ENCODE results near the gene PRR15.
"Not testable (repeated sequence)": the region's sequence is repeated elsewhere in the genome, so short reads cannot be mapped to it uniquely, and the experiment has no call there.

Gene PRR15

GRCh38 chr7:29563590-29564495 lies at the start of gene PRR15:
PRR15 (plus strand) TSS chr7:29563835; CDS start chr7:29566330, 2,495 bp downstream.
- no peak for DNase-seq (ENCODE audit: low read depth)

GRCh38 chr7:29516491-29516890 lies 47.1 kb upstream of the PRR15 start:
- no peak for DNase-seq (ENCODE audit: low read depth)

GRCh38 chr7:29518616-29519015 lies 45.0 kb upstream of the PRR15 start:
- DNase-seq (ENCODE audit: low read depth) = peak; percentile 11

- DNase-seq (ENCODE audit: low read depth) = no peak
Observed at GRCh38 chr7:29523728-29524127, 39.9 kb upstream of the PRR15 start.

- DNase-seq (ENCODE audit: low read depth) = no peak
Observed at GRCh38 chr7:29527505-29528108, 36.0 kb upstream of the PRR15 start.

GRCh38 chr7:29528526-29528925 lies 35.1 kb upstream of the PRR15 start:
- DNase-seq (ENCODE audit: low read depth) = not testable (repeated sequence)

GRCh38 chr7:29538389-29538788 lies 25.2 kb upstream of the PRR15 start:
- DNase-seq (ENCODE audit: low read depth) = no peak

- no peak for DNase-seq (ENCODE audit: low read depth)
Observed at GRCh38 chr7:29539471-29539870, 24.2 kb upstream of the PRR15 start.

GRCh38 chr7:29547421-29547820 lies 16.2 kb upstream of the PRR15 start:
- no peak for DNase-seq (ENCODE audit: low read depth)

- DNase-seq (ENCODE audit: low read depth) = no peak
Observed at GRCh38 chr7:29548823-29549222, 14.8 kb upstream of the PRR15 start.

GRCh38 chr7:29552392-29552791 lies 11.2 kb upstream of the PRR15 start:
- DNase-seq (ENCODE audit: low read depth) = no peak

GRCh38 chr7:29555061-29555460 lies 8.6 kb upstream of the PRR15 start:
- no peak for DNase-seq (ENCODE audit: low read depth)

- no peak for DNase-seq (ENCODE audit: low read depth)
Observed at GRCh38 chr7:29556405-29557195, 7.0 kb upstream of the PRR15 start.

GRCh38 chr7:29557954-29558353 lies 5.7 kb upstream of the PRR15 start:
- DNase-seq (ENCODE audit: low read depth) = no peak

GRCh38 chr7:29561271-29561670 lies 2.4 kb upstream of the PRR15 start:
- no peak for DNase-seq (ENCODE audit: low read depth)

GRCh38 chr7:29562307-29562706 lies 1.3 kb upstream of the PRR15 start:
- no peak for DNase-seq (ENCODE audit: low read depth)

- peak; percentile 60 for DNase-seq (ENCODE audit: low read depth)
Observed at GRCh38 chr7:29564496-29565223, 1.0 kb downstream of the PRR15 start.

GRCh38 chr7:29565224-29565630 lies 1.6 kb downstream of the PRR15 start:
- DNase-seq (ENCODE audit: low read depth) = peak; percentile 22

- DNase-seq (ENCODE audit: low read depth) = no peak
Observed at GRCh38 chr7:29565634-29565981, 2.0 kb downstream of the PRR15 start.

GRCh38 chr7:29565982-29566746 lies 2.5 kb downstream of the PRR15 start:
- no peak for DNase-seq (ENCODE audit: low read depth)

GRCh38 chr7:29567174-29567573 lies 3.5 kb downstream of the PRR15 start:
- no peak for DNase-seq (ENCODE audit: low read depth)
